ENCODE data around the gene MAP2K1. TPM values are rescaled to one million over a fixed set of nuclear protein-coding genes. Genes with fewer than 3 reads are reported as not detected.
A peak's percentile ranks its signal among the peaks of the same experiment; 100 is the strongest.

MAP2K1 gene
- total and polyA plus RNA-seq, 9 of the 15 experiments (the other 6 are each of a cell fraction or from before 2014, with no cell fraction given): 7.5 to 58.3 (median 30.0) TPM

DNA sequence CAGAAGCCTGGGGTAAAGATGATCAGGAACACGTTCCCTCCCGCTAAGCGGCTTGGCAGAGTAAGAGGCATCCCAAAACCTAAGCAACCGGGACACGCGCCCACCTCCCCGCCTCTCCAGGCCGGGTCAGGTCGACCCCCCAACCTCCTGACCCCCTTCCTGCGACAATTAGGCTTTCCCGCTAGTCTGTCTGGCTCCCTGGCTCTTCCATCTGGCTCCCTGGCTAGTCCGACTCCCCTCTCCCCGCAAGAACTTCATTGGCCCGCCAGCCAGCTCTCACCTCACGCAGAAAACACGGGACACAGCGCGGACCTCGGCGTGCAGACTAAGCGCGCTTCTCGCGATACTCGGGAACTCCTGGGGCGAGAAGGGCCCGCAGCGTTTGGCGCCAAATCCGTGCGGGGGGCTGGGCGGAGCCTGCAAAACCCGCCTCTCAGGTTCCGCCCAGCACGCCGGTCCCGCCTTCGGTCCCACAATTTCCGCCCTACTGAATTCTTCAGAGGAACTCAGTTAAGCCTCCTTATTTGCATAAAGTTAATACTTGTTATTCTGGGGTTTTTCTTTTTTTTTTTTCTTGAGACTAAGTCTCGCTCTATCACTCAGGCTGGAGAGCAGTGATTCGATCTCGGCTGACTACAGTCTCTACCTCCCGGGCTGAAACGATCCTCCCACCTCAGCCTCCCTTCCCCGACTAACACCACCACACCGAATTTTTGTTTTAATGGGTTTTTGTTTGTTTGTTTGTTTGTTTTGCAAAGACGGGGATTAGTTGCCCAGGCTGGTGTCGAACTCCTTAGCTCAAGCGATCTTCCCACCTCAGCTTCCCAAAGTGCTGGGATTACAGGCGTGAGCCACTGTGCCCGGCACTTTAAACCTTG is 30.1 kb upstream of the MAP2K1 start, which contains the start of gene TIPIN (continued):
- TF ChIP-seq POLR2H (tag; IDR thresholded peaks at IDR 0.05; ENCODE audit: low read depth) (peak; percentile 84), KLF1 (tag; IDR thresholded peaks at IDR 0.05) (0 out of 2 replicates have a peak, but pooled peaks have one; percentile 53), KDM5B (IDR thresholded peaks at IDR 0.05; ENCODE audit: insufficient replicate concordance, low read depth, low read length) (peak; percentile 78), HMG20B (CRISPR knock-in tag; IDR thresholded peaks at IDR 0.05) (no peak), LCOR (CRISPR knock-in tag; IDR thresholded peaks at IDR 0.05) (peak; percentile 86), FUS (optimal IDR thresholded peaks at IDR 0.05; ENCODE audit: low read depth, low read length) (no peak), RBM25 (IDR thresholded peaks at IDR 0.05; ENCODE audit: low read depth, low read length, severe bottlenecking) (peak; percentile 97), SMARCE1 (IDR thresholded peaks at IDR 0.05) (peak; percentile 36), SAFB2 (IDR thresholded peaks at IDR 0.05; ENCODE audit: borderline replicate concordance, low read depth, low read length, severe bottlenecking) (no peak), ILK (tag; IDR thresholded peaks at IDR 0.05; ENCODE audit: borderline replicate concordance, low read depth) (no peak), TCF7L2 (IDR thresholded peaks at IDR 0.05; ENCODE audit: low read depth, low read length) (no peak), POLR3A (IDR thresholded peaks at IDR 0.05; ENCODE audit: borderline replicate concordance, extremely low read depth, insufficient read depth, insufficient read length) (no peak), BACH1 (tag; IDR thresholded peaks at IDR 0.05) (no peak), ZFPM2 (CRISPR knock-in tag; IDR thresholded peaks at IDR 0.05) (no peak), SMARCB1 (IDR thresholded peaks at IDR 0.05; ENCODE audit: insufficient read length, low read depth) (no peak), GATAD2A (IDR thresholded peaks at IDR 0.05) (no peak)
- TF ChIP-seq, protein P1, sequence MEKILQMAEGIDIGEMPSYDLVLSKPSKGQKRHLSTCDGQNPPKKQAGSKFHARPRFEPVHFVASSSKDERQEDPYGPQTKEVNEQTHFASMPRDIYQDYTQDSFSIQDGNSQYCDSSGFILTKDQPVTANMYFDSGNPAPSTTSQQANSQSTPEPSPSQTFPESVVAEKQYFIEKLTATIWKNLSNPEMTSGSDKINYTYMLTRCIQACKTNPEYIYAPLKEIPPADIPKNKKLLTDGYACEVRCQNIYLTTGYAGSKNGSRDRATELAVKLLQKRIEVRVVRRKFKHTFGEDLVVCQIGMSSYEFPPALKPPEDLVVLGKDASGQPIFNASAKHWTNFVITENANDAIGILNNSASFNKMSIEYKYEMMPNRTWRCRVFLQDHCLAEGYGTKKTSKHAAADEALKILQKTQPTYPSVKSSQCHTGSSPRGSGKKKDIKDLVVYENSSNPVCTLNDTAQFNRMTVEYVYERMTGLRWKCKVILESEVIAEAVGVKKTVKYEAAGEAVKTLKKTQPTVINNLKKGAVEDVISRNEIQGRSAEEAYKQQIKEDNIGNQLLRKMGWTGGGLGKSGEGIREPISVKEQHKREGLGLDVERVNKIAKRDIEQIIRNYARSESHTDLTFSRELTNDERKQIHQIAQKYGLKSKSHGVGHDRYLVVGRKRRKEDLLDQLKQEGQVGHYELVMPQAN (IDR thresholded peaks at IDR 0.05; ENCODE audit: borderline replicate concordance): peak; percentile 87
- TF ChIP-seq, protein P2, sequence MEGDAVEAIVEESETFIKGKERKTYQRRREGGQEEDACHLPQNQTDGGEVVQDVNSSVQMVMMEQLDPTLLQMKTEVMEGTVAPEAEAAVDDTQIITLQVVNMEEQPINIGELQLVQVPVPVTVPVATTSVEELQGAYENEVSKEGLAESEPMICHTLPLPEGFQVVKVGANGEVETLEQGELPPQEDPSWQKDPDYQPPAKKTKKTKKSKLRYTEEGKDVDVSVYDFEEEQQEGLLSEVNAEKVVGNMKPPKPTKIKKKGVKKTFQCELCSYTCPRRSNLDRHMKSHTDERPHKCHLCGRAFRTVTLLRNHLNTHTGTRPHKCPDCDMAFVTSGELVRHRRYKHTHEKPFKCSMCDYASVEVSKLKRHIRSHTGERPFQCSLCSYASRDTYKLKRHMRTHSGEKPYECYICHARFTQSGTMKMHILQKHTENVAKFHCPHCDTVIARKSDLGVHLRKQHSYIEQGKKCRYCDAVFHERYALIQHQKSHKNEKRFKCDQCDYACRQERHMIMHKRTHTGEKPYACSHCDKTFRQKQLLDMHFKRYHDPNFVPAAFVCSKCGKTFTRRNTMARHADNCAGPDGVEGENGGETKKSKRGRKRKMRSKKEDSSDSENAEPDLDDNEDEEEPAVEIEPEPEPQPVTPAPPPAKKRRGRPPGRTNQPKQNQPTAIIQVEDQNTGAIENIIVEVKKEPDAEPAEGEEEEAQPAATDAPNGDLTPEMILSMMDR (IDR thresholded peaks at IDR 0.05 in 2 of 3, conservative IDR thresholded peaks at IDR 0.05 in 1 of 3; ENCODE audit: insufficient read depth in 2 of 3, low read depth in 1 of 3, low read length in 3 of 3): peak in 1 of 3 experiments; percentile 47; a peak in 2 of 6 replicates
- TF ChIP-seq, protein P3, sequence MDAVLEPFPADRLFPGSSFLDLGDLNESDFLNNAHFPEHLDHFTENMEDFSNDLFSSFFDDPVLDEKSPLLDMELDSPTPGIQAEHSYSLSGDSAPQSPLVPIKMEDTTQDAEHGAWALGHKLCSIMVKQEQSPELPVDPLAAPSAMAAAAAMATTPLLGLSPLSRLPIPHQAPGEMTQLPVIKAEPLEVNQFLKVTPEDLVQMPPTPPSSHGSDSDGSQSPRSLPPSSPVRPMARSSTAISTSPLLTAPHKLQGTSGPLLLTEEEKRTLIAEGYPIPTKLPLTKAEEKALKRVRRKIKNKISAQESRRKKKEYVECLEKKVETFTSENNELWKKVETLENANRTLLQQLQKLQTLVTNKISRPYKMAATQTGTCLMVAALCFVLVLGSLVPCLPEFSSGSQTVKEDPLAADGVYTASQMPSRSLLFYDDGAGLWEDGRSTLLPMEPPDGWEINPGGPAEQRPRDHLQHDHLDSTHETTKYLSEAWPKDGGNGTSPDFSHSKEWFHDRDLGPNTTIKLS (IDR thresholded peaks at IDR 0.05; ENCODE audit: borderline replicate concordance, low read depth): peak; percentile 97
- TF ChIP-seq, protein P4, sequence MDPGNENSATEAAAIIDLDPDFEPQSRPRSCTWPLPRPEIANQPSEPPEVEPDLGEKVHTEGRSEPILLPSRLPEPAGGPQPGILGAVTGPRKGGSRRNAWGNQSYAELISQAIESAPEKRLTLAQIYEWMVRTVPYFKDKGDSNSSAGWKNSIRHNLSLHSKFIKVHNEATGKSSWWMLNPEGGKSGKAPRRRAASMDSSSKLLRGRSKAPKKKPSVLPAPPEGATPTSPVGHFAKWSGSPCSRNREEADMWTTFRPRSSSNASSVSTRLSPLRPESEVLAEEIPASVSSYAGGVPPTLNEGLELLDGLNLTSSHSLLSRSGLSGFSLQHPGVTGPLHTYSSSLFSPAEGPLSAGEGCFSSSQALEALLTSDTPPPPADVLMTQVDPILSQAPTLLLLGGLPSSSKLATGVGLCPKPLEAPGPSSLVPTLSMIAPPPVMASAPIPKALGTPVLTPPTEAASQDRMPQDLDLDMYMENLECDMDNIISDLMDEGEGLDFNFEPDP (CRISPR knock-in tag; IDR thresholded peaks at IDR 0.05): 0 out of 2 replicates have a peak, but pooled peaks have one; percentile 19
